Keratinocyte (primary cell): ENCODE results near the gene SAV1. TPM values are rescaled to one million over a fixed set of nuclear protein-coding genes. Genes with fewer than 3 reads are reported as not detected.
A peak's percentile ranks its signal among the peaks of the same experiment; 100 is the strongest.

Experiments used
- DNase-seq: peaks from one replicate; pipeline ENCODE4 v3.0.0-alpha.2; 2011; ENCODE audit warnings: low read depth, missing footprints, low spot score
- FAIRE-seq: peaks from 2 replicates; lab custom pipeline; 2011; peaks lifted over from hg19 to GRCh38; lab: Jason Lieb, UNC
- H2AFZ ChIP-seq: 2 replicates; pipeline ENCODE4 v1.6.0; 2012; ENCODE audit warnings: low read length, control low read depth, inconsistent platforms; ENCODE audit not compliant: control insufficient read depth
- H3K27ac ChIP-seq: 2 replicates; pipeline ENCODE4 v1.5.1; 2011; ENCODE audit warnings: low read length; ENCODE audit not compliant: control insufficient read depth, insufficient read depth
- H3K27me3 ChIP-seq: 3 replicates; pipeline ENCODE4 v1.6.0; 2011; ENCODE audit warnings: low read length; ENCODE audit not compliant: control insufficient read depth, insufficient read depth; ENCODE audit errors: extremely low read depth
- H3K36me3 ChIP-seq, 2 experiments: 2 replicates in 1 of 2; 3 replicates in 1 of 2; pipeline ENCODE4 v1.5.1; 2011; ENCODE audit warnings: low read length in 2 of 2, mild to moderate bottlenecking in 1 of 2; ENCODE audit not compliant: control insufficient read depth in 2 of 2, insufficient read depth in 2 of 2; ENCODE audit errors: extremely low read depth in 1 of 2
- H3K4me1 ChIP-seq: 3 replicates; pipeline ENCODE4 v1.5.1; 2011; ENCODE audit warnings: low read length; ENCODE audit not compliant: control insufficient read depth, insufficient read depth; ENCODE audit errors: extremely low read depth
- H3K4me2 ChIP-seq: 3 replicates; pipeline ENCODE4 v1.6.0; 2011; ENCODE audit warnings: low read depth, low read length; ENCODE audit not compliant: control insufficient read depth, insufficient read depth; ENCODE audit errors: extremely low read depth
- H3K4me3 ChIP-seq, 3 experiments: fragments of 200-600 bp in 1 of 3; sonication (generic) in 1 of 3; 2 replicates in 2 of 3; 3 replicates in 1 of 3; pipeline ENCODE4 v1.5.1; 2011 to 2016; ENCODE audit warnings: low read length in 3 of 3, mild to moderate bottlenecking in 3 of 3, control low read depth in 2 of 3, inconsistent platforms in 1 of 3, low read depth in 1 of 3, mixed read lengths in 1 of 3, mixed run types in 1 of 3, moderate library complexity in 1 of 3; ENCODE audit not compliant: control insufficient read depth in 2 of 3, insufficient read depth in 2 of 3; ENCODE audit errors: extremely low read depth in 1 of 3
- H3K79me2 ChIP-seq: 2 replicates; pipeline ENCODE4 v1.6.0; 2012; ENCODE audit warnings: low read length; ENCODE audit not compliant: control insufficient read depth, insufficient read depth
- H3K9ac ChIP-seq: 3 replicates; pipeline ENCODE4 v1.6.0; 2011; ENCODE audit warnings: low read length; ENCODE audit not compliant: control insufficient read depth, insufficient read depth; ENCODE audit errors: extremely low read depth
- H3K9me1 ChIP-seq: 3 replicates; pipeline ENCODE4 v1.6.0; 2011; ENCODE audit warnings: low read length; ENCODE audit not compliant: control insufficient read depth, insufficient read depth; ENCODE audit errors: extremely low read depth
- H3K9me3 ChIP-seq: 2 replicates; pipeline ENCODE4 v1.5.1; 2012; ENCODE audit warnings: low read depth, low read length; ENCODE audit not compliant: control insufficient read depth
- H4K20me1 ChIP-seq: 3 replicates; pipeline ENCODE4 v1.6.0; 2011; ENCODE audit warnings: low read length; ENCODE audit not compliant: control insufficient read depth, insufficient read depth; ENCODE audit errors: extremely low read depth
- EZH2 ChIP-seq: IDR thresholded peaks from one replicate; pipeline ENCODE4 v1.6.1; 2012; ENCODE audit warnings: inconsistent platforms, mild to moderate bottlenecking, low read length, moderate library complexity
- dilution Hi-C: fragments of 300-500 bp; cut with MboI; formaldehyde crosslinking; loops from one replicate; pipeline ENCODE4 v1.7.0; 2020; ENCODE audit warnings: low sequenced_read_pairs; ENCODE audit not compliant: extremely low pct_ligation_motif_present
- polyA minus RNA-seq, 3 experiments: library from RNA; depleted of rRNA, polyadenylated mRNA; stranded (reverse); fragments of >200 nt; gene quantifications; 1 replicate in 1 of 3; 2 replicates in 1 of 3; 3 replicates in 1 of 3; pipeline ENCODE4 v1.2.3, GENCODE V29; 2011
- polyA plus RNA-seq, 5 experiments: library from polyadenylated mRNA; depleted of rRNA in 3 of 5; stranded (reverse) in 3 of 5; stranded (forward) in 1 of 5; unstranded in 1 of 5; fragments of >200 nt; gene quantifications; 1 replicate in 1 of 5; 2 replicates in 3 of 5; 3 replicates in 1 of 5; pipeline versions ENCODE4 v1.2.1 to v1.2.3, GENCODE V29; 2011 to 2012; ENCODE audit warnings: missing spikeins in 2 of 5, low read depth in 1 of 5, low replicate concordance in 1 of 5
- TF ChIP-seq, protein P1 (sequence below), 3 experiments: IDR thresholded peaks in 1 of 3; conservative IDR thresholded peaks in 1 of 3; optimal IDR thresholded peaks in 1 of 3; 2 replicates in 2 of 3; 3 replicates in 1 of 3; pipeline versions ENCODE3 to v1.5.1; 2011; ENCODE audit warnings: low read length in 3 of 3, mild to moderate bottlenecking in 3 of 3, moderate library complexity in 2 of 3, control low read depth in 1 of 3, inconsistent platforms in 1 of 3; ENCODE audit not compliant: insufficient read depth in 2 of 3; ENCODE audit errors: extremely low read depth in 1 of 3

SAV1 gene
- polyA plus RNA-seq (11.4 to 26.0 TPM (median 22.3 TPM) in 3 replicates), polyA minus RNA-seq (7.6 to 21.5 TPM (median 12.2 TPM) in 3 replicates)
- polyA plus RNA-seq (2011; ENCODE audit: low read depth), result 28.7 TPM
- polyA plus RNA-seq (2011; cell fraction: cytosol; rRNA removed), result 17.6 and 32.3 TPM in 2 replicates
- polyA plus RNA-seq (2011; cell fraction: nucleus; rRNA removed), result 14.2 and 18.4 TPM in 2 replicates
- polyA plus RNA-seq (2012; ENCODE audit: low replicate concordance), result 18.7 and 25.5 TPM in 2 replicates
- 14.2 TPM for polyA minus RNA-seq (2011; cell fraction: cytosol; rRNA and poly(A)+ RNA removed)
- polyA minus RNA-seq (2011; cell fraction: nucleus; rRNA and poly(A)+ RNA removed), result 10.9 and 13.7 TPM in 2 replicates

DNA sequence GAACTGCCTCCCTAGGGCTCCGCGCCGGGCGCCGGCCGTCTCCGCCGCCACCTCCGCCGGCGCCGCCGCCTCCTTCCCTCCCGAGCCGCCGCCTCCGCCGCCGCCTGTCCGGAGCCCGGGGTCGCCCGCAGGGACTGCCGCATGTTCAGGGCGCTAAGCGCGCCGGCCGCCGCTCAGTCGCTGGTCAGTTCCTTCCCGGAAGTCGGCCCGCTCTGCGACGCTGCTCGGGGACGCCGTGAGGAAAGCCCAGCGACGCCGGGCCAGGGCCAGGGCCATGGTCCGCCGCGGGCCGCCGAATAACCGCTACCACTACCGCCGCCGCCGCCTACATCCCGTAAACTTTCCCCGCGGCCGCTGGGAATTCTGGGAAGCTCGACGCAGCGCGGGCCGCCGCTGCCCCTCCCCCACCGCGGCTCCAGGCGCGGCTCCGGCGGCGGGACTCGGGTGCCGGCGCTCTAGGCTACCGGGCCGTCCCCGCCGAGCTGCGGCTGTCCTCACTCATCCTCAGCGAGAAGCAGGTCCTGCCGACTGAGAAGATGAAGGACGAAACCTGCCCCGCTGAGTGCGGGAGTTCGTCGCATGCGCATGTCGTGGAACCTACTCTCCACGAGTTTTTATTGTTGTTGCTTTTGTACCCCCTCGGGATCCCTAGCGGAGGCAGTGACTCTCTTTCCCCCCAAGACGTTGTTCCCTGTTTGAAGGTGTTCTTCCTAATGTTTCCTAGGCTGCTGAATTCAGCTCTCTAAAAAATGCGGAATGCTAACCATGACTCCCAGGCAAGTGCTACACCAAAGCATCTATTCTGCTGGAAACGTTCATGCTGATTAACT lies at the start of gene SAV1:
Gene SAV1 (minus strand): TSS at position 311 of the 830 bp plus-strand sequence. CDS start 339 bp downstream, outside the sequence.
- peaks cover 2 to 5% of the 10 kb centered on the region in 2 experiments for H3K36me3 ChIP-seq
- H3K4me3 ChIP-seq, result peak within 1 kb of the TSS; percentile 85 to 96 (median 90)
- H2AFZ ChIP-seq, result peak within 1 kb of the TSS; percentile 68
- H3K9ac ChIP-seq, result peak within 1 kb of the TSS; percentile 92
- H3K9me3 ChIP-seq, result no peaks in the 10 kb centered on the region
- peaks cover 3% of the 10 kb centered on the region for H3K9me1 ChIP-seq
- H3K4me1 ChIP-seq, result peaks cover 24% of the 10 kb centered on the region
- peak within 1 kb of the TSS; percentile 94 for H3K4me2 ChIP-seq
- H3K79me2 ChIP-seq, result peaks cover 43% of the 10 kb centered on the region
- no peak for FAIRE-seq
- peak within 1 kb of the TSS; percentile 90 for H3K27ac ChIP-seq
- TF ChIP-seq, protein P1, sequence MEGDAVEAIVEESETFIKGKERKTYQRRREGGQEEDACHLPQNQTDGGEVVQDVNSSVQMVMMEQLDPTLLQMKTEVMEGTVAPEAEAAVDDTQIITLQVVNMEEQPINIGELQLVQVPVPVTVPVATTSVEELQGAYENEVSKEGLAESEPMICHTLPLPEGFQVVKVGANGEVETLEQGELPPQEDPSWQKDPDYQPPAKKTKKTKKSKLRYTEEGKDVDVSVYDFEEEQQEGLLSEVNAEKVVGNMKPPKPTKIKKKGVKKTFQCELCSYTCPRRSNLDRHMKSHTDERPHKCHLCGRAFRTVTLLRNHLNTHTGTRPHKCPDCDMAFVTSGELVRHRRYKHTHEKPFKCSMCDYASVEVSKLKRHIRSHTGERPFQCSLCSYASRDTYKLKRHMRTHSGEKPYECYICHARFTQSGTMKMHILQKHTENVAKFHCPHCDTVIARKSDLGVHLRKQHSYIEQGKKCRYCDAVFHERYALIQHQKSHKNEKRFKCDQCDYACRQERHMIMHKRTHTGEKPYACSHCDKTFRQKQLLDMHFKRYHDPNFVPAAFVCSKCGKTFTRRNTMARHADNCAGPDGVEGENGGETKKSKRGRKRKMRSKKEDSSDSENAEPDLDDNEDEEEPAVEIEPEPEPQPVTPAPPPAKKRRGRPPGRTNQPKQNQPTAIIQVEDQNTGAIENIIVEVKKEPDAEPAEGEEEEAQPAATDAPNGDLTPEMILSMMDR (optimal IDR thresholded peaks at IDR 0.05 in 1 of 3, IDR thresholded peaks at IDR 0.05 in 1 of 3, conservative IDR thresholded peaks at IDR 0.05 in 1 of 3; ENCODE audit: extremely low read depth in 1 of 3, insufficient read depth in 2 of 3, low read length in 3 of 3), result no peak
- TF ChIP-seq EZH2, result no peak
- dilution Hi-C loops, result no loop called here
- peaks cover 3% of the 10 kb centered on the region for H4K20me1 ChIP-seq
- H3K27me3 ChIP-seq, result no peaks in the 10 kb centered on the region
- DNase-seq, result no peak

DNA sequence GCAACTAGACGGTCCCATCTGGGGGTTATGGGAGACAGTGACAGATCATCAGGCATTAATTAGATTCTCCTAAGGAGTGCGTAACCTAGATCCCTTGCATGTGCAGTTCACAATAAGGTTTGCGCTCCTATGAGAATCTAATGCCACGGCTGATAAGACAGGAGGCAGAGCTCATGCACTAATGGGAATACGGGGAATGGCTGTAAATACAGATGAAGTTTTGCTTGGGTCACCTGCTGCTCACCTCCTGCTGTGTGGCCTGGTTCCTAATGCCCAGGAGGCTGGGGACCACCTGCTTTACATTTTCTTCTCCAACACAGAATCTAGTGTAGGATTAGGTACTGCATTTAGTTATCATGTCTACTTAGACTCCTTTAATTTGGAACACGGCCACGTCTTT lies 49.7 kb upstream of the SAV1 start:
- Histone ChIP-seq H3K9me3 (no peaks in the 10 kb centered on the region), H3K27ac (no peak overlapping the region), H4K20me1 (no peaks in the 10 kb centered on the region), H3K79me2 (no peaks in the 10 kb centered on the region), H3K4me3 (no peak overlapping the region), H3K4me2 (no peak overlapping the region), H2AFZ (no peak overlapping the region), H3K27me3 (no peaks in the 10 kb centered on the region), H3K9ac (no peak overlapping the region), H3K4me1 (peaks cover 10% of the 10 kb centered on the region), H3K36me3 (peaks cover 0 to 1% of the 10 kb centered on the region in 2 experiments), H3K9me1 (no peaks in the 10 kb centered on the region)
- DNase-seq (no peak), FAIRE-seq (no peak)
- no peak for TF ChIP-seq EZH2
- TF ChIP-seq, protein P1 (optimal IDR thresholded peaks at IDR 0.05 in 1 of 3, IDR thresholded peaks at IDR 0.05 in 1 of 3, conservative IDR thresholded peaks at IDR 0.05 in 1 of 3; ENCODE audit: extremely low read depth in 1 of 3, insufficient read depth in 2 of 3, low read length in 3 of 3), result no peak
- dilution Hi-C loops, result no loop called here
